NCI-H748 (cell line): Measurements from ENCODE around the gene DDT.
"Not testable (repeated sequence)": the region's sequence is repeated elsewhere in the genome, so short reads cannot be mapped to it uniquely, and the experiment has no call there.

ENCODE experiments used
- DNase-seq: peaks from one replicate; lab custom pipeline; 2025; ENCODE audit not compliant: unreplicated experiment; lab: John Stamatoyannopoulos, UW

The DDT gene

DNA sequence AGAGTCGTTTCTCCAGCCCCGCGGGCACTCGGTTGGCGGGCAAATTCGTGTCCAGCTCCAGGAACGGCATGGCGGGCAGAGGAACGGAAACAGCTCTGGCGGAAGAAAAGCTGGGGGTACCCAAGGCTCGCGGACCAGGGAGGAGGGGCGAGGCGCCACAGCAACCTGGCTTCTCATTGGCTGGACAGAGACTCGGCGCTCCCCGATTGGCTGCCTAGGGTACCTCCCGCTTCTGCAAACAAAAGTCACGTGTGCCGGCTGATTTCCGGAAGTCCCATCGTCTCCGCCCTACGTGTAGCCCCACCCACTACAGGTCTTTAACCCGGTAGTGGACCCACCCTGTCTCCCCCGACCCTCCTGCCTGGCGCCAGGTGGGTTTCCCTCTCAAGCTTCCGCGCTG lies at the start of gene DDT:
DDT (minus strand) TSS at position 97 of the 400 bp plus-strand sequence; CDS start at position 70, 27 bp downstream.
- DNase-seq = not testable (repeated sequence)

- DNase-seq = no peak
Measured at GRCh38 chr22:24023204-24023789, 49.1 kb upstream of the DDT start.

- no peak for DNase-seq
Measured at GRCh38 chr22:24021304-24021703, 47.1 kb upstream of the DDT start.

DNA sequence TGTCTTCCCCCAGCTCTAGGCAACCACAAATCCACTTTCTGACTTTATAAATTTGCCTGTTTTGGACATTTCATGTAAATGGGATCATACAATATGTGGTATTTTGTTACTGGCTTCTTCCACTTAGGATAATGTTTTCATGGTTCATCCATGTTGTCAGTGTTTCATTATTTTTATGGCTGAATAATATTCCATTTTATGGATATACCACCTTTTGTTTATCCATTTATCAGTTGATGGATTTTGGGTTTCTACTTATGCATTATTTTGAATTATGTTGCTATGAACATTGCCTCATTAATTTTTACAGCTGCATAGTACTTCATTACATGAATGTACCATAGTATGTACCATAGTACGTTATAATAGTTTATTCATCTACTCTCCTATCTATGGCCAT lies 41.9 kb upstream of the DDT start:
- no peak for DNase-seq

DNA sequence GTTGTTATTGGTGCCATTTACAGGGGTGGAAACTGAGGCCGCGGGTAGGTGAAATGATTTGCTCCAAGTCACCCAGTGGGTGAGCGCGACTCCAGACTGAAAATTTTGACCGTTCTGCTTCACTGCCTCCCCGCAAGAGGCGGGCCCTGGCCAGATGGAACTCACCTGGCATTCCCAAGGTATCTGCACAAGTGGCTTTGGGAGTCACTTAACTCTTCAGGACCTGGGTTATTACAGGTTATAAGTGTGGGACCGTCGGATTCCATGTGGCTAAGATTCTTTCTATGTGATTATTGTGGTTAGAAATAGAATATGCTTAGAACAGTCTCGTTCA lies 37.5 kb upstream of the DDT start:
- DNase-seq = peak; percentile 39

- DNase-seq = no peak
Measured at GRCh38 chr22:24010018-24010391, 35.8 kb upstream of the DDT start.

- DNase-seq = no peak
Measured at GRCh38 chr22:24009227-24010017, 35.2 kb upstream of the DDT start.

DNA sequence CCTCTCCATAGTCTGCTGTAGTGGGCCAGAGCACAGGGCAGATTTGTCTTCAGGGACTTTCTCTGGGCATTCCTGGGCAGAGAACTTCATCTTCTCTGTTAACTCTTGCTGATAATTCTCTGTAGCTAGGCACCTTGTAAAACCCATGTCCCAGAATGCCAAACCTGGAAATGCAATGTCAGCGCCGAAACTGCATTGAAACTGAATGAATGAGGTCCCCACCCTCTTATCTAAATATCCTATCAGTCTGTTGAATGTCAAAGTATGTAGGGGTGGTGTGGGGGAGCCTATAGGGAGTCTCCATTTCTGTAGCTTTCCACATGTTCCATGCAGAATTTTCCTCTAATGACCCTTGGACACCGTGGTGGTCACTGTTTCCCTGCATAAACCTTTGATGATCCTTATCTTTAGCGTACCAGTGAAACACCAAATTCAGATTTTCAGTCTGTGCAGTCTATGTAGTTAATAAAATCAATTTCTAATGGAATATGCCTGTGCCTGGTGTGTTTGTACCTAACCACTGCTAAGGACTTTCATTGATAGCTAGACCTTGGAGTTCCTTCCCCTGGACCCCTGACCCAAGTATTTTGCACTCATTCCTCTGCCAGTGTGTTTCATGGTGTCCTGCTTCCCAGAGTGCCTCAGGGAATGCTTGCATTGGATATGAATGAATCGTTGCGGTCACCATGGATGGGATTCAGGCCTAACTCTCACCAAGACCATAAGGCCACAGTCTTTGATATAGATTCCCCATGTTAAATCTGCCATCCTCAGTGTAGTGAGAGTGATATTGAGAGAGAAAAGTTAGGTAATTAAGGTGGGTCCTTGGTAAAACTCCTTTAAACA lies 34.4 kb upstream of the DDT start:
- no peak for DNase-seq

- no peak for DNase-seq
Measured at GRCh38 chr22:24008022-24008283, 33.7 kb upstream of the DDT start.

GRCh38 chr22:24007253-24008021 lies 33.2 kb upstream of the DDT start:
- DNase-seq = no peak

DNA sequence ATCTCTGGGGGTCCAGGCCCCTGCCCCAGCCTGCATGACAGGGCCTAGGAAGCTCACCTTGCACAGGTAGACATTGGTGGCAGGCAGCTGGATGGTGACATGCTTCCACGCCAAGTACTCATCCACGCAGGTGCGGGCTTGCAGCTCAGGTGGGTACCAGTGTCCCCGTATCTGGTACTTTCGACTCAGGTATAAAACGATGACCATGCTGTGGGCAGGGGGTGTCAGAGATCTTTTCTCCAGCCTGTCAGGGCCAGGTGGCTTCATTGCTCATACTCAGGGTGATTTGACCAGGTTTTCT lies 32.6 kb upstream of the DDT start:
- DNase-seq = no peak

- DNase-seq = no peak
Measured at GRCh38 chr22:24006207-24006913, 32.1 kb upstream of the DDT start.

DNA sequence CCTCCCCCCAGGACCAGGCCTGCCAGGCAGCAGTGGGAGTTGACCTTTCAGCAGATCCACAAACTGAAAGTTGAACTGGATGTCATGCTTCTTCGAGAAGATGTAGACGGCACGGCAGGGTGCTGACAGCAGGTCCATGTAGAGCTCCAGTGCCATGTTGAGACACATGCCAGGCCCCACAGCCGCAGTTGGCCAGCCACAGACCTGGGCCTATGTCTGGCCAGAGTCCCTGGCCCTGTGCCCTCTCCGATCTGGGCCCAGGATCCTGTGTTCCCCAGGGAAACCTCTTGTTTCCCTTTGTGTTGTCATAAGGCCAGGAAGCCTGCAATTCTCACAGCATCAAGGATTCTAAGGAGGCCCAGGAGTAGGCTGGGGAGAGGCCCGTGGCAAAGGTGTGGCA lies 31.0 kb upstream of the DDT start, which contains the start of gene GSTT4:
GSTT4 (minus strand) TSS at position 253 of the 400 bp plus-strand sequence; CDS start at position 156, 97 bp downstream.
- DNase-seq = no peak

GRCh38 chr22:24003887-24004286 lies 29.6 kb upstream of the DDT start:
- DNase-seq = no peak

DNA sequence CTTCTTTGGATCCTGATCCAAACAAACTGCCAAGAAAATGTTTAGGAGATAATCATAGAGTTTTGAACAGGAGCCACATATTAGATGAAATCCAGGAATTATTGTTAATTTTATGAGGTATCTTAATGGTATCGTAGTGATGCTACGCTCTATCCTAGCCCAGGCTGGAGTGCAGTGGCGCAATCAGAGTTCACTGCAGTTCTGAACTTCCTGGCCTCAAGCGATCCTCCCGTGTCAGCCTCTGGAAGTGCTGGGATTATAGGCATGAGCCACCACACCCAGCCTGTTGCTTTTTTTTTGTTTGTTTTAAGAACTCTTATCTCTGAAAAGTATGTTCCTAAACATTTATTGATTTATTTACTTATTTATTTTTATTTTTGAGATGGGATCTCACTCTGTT lies 28.6 kb upstream of the DDT start:
- DNase-seq = no peak

DNA sequence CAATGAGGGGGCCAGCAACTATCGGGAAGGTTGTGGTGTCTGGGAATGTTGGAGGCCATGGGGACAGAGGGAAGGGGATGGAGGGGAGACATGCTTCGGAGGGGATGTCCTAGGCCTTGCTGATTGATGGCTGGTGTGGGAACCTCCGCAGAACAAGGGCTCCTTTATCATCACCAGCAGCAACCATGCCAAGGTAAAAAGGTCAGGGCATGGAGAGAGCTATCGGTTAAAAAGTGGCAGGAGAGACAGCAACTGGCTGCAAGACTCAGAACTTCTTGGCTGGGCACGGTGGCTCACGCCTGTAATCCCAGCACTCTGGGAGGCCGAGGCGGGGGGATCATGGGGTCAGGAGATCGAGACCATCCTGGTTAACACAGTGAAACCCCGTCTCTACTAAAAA lies 28.0 kb upstream of the DDT start:
- DNase-seq = no peak

GRCh38 chr22:24001314-24001713 lies 27.1 kb upstream of the DDT start:
- no peak for DNase-seq

- not testable (repeated sequence) for DNase-seq
Measured at GRCh38 chr22:23999779-24000178, 25.5 kb upstream of the DDT start.

- no peak for DNase-seq
Measured at GRCh38 chr22:23997092-23997491, 22.9 kb upstream of the DDT start.

DNA sequence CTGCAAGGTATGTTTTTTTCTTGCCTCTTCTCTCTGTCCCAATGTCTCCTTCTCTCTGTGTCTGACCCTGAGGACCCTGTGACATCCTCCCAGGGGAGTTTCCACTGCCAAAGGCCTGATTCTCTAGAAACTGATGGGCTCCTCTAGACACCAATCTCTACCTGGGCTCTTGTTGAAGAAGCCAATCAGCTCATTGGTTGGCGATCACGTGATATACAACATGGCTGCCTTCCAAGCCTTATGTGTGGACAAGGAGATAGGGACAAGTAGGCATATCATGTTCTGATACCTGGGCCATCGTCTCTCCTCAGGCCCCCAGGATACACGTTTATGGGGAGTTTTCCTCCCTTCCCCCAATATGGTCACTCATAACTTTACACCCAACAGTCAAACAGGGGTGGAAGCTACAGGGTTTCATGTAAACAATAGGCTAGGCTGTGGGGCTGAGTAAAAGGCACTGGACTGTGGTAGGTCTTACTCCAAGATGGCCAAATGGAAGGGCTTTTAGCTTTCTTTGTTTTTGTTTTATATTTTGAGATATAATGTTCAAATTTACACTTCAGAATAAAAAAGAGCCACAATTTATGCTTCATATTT lies 19.4 kb upstream of the DDT start:
- DNase-seq = not testable (repeated sequence)

- not testable (repeated sequence) for DNase-seq
Measured at GRCh38 chr22:23993080-23993479, 18.8 kb upstream of the DDT start.
